ENCODE data around the gene DR1.
A peak's percentile ranks its signal among the peaks of the same experiment; 100 is the strongest.

DR1 gene

DNA sequence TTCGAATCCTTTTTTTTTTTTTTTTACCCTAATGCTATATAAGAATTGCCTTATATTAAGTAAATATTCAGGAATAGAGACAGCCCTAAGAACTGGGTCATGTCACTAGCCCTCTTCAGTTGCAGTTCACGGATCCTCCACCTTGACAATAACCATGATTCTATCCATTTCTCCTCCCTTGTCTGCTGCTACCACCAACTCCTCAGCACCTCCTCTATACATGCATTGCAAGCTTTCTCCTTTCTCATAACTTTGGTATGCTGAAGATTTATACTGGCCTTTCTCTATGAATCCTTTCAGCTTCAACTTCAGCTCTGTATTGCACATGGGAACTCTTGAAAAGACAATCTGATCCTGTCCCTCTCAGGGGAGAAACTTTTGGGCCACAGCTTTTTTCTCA is 14.3 kb upstream of the DR1 start:
- no peaks in the 10 kb centered on the region for H3K79me1 ChIP-seq (ENCODE audit: low read length)
- no peak overlapping the region for H2BK12ac ChIP-seq (ENCODE audit: low read length)
- H2BK120ac ChIP-seq (ENCODE audit: insufficient read depth, low read length, poor library complexity), result no peak overlapping the region
- no peak overlapping the region for H4K8ac ChIP-seq (ENCODE audit: low read depth, low read length)
- no peak overlapping the region for H2BK5ac ChIP-seq (ENCODE audit: low read depth, low read length, poor library complexity)
- H4K12ac ChIP-seq (ENCODE audit: low read depth, low read length), result no peak overlapping the region
- no peak overlapping the region for H2AK5ac ChIP-seq (ENCODE audit: low read length)
- H3K4me1 ChIP-seq (ENCODE audit: control insufficient read depth in 1 of 2, insufficient read depth in 2 of 2, low read length in 2 of 2), result no peaks in the 10 kb centered on the region
- no peak overlapping the region for H3K9ac ChIP-seq (ENCODE audit: low read length)
- no peak overlapping the region for H3K4me3 ChIP-seq (ENCODE audit: low read depth, low read length)
- no peak overlapping the region for H3K4me2 ChIP-seq (ENCODE audit: low read length)
- H3K18ac ChIP-seq (ENCODE audit: low read length), result no peak overlapping the region
- DNase-seq, result peak in 1 of 2 donors; percentile 65
- no CpG with 5 or more reads among the region's 2 CpGs for WGBS (ENCODE audit: extremely low coverage, insufficient coverage, insufficient read length)
- no peak overlapping the region for H2AFZ ChIP-seq (ENCODE audit: insufficient read depth, low read length, poor library complexity)
- H3K9me3 ChIP-seq (ENCODE audit: insufficient read depth, low read depth, low read length), result no peaks in the 10 kb centered on the region
- no peak overlapping the region for H3K23ac ChIP-seq (ENCODE audit: low read length)
- H4K91ac ChIP-seq (ENCODE audit: low read depth, low read length), result no peak overlapping the region
- no peaks in the 10 kb centered on the region for H3K36me3 ChIP-seq (ENCODE audit: control insufficient read depth in 1 of 2, insufficient read depth in 2 of 2, low read length in 2 of 2)
- no peak overlapping the region for H3K27ac ChIP-seq (ENCODE audit: low read depth, low read length)
- no peak overlapping the region for H3K14ac ChIP-seq (ENCODE audit: low read length)
- H3K27me3 ChIP-seq (ENCODE audit: insufficient read depth, low read length), result no peaks in the 10 kb centered on the region
- no peak overlapping the region for H3K4ac ChIP-seq (ENCODE audit: low read depth, low read length)
- H3K79me2 ChIP-seq (ENCODE audit: control insufficient read depth, insufficient read depth, low read length, poor library complexity), result no peaks in the 10 kb centered on the region

DNA sequence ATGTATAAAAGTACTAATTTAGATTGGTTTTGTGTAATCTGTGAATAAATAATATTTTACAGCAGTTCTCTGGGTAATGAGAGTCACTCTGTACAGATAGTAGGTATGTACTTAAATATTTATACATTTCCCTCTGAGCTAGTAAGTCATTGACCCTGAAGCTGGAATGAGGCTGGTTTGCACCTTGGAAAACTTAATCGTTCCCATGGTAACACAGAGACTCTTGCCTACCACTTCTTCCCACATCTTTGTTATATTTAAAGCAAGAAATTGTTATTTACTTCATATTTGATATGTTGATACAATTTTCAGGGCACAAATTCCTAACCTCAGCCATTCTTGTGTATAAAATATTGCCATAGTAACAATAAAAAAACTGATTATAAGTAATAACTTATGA is 13.3 kb upstream of the DR1 start:
- Histone ChIP-seq H3K79me1 (ENCODE audit: low read length) (no peaks in the 10 kb centered on the region), H2AK5ac (ENCODE audit: low read length) (no peak overlapping the region), H2BK120ac (ENCODE audit: insufficient read depth, low read length, poor library complexity) (no peak overlapping the region), H2BK12ac (ENCODE audit: low read length) (no peak overlapping the region), H3K79me2 (ENCODE audit: control insufficient read depth, insufficient read depth, low read length, poor library complexity) (no peaks in the 10 kb centered on the region), H3K4me1 (ENCODE audit: control insufficient read depth in 1 of 2, insufficient read depth in 2 of 2, low read length in 2 of 2) (no peaks in the 10 kb centered on the region), H3K4ac (ENCODE audit: low read depth, low read length) (no peak overlapping the region), H3K9ac (ENCODE audit: low read length) (no peak overlapping the region), H3K36me3 (ENCODE audit: control insufficient read depth in 1 of 2, insufficient read depth in 2 of 2, low read length in 2 of 2) (no peaks in the 10 kb centered on the region), H4K12ac (ENCODE audit: low read depth, low read length) (no peak overlapping the region), H3K27ac (ENCODE audit: low read depth, low read length) (no peak overlapping the region), H3K14ac (ENCODE audit: low read length) (no peak overlapping the region), H3K18ac (ENCODE audit: low read length) (no peak overlapping the region), H3K27me3 (ENCODE audit: insufficient read depth, low read length) (no peaks in the 10 kb centered on the region), H4K91ac (ENCODE audit: low read depth, low read length) (no peak overlapping the region), H2AFZ (ENCODE audit: insufficient read depth, low read length, poor library complexity) (no peak overlapping the region), H3K9me3 (ENCODE audit: insufficient read depth, low read depth, low read length) (no peaks in the 10 kb centered on the region), H3K4me3 (ENCODE audit: low read depth, low read length) (no peak overlapping the region), H3K4me2 (ENCODE audit: low read length) (no peak overlapping the region), H2BK5ac (ENCODE audit: low read depth, low read length, poor library complexity) (no peak overlapping the region), H3K23ac (ENCODE audit: low read length) (no peak overlapping the region), H4K8ac (ENCODE audit: low read depth, low read length) (no peak overlapping the region)
- WGBS (ENCODE audit: extremely low coverage, insufficient coverage, insufficient read length), result no CpG with 5 or more reads among the region's 1 CpG
- no peak for DNase-seq

DNA sequence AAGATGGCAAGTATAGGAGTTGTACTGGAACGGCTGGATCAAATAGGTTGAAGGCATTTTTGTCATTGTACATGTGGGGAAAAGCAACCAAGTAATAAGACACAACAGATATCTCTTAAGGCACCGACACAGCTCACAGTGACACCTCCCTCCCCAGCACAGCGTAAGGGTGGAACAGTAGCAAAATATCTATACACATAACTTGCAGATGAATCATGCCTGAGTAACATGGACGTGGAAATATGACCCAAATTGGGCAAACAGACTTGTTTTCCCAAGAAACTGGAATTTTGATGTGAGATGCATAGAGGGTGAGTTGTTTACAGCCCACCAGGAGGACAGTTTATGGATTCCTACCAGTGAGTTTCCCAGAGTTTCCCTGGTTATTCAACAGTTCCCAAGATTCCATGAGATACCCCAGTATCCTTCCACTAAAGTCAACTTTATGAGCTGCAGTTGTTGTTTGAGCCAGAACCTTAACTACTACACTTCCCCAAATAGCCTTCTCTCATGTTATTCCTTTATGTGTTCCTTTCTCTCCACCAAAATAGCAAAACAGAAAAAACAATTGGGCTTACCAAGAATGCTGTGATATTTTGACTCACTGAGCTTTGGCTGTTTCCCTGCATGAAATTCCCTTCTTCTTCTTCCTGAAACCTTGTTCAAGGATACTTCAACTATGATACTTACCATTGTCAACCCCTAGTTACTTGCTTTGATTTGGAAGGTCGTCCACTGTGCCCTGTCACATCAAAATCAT is 7.1 kb upstream of the DR1 start:
- Histone ChIP-seq H3K4me2 (ENCODE audit: low read length) (no peak overlapping the region), H2BK120ac (ENCODE audit: insufficient read depth, low read length, poor library complexity) (no peak overlapping the region), H3K79me2 (ENCODE audit: control insufficient read depth, insufficient read depth, low read length, poor library complexity) (no peaks in the 10 kb centered on the region), H3K18ac (ENCODE audit: low read length) (no peak overlapping the region), H3K27ac (ENCODE audit: low read depth, low read length) (peak overlapping the region; percentile 29), H3K9ac (ENCODE audit: low read length) (no peak overlapping the region), H3K79me1 (ENCODE audit: low read length) (no peaks in the 10 kb centered on the region), H2AFZ (ENCODE audit: insufficient read depth, low read length, poor library complexity) (no peak overlapping the region), H4K12ac (ENCODE audit: low read depth, low read length) (no peak overlapping the region), H2AK5ac (ENCODE audit: low read length) (no peak overlapping the region), H3K4me3 (ENCODE audit: low read depth, low read length) (no peak overlapping the region), H3K23ac (ENCODE audit: low read length) (no peak overlapping the region), H3K4ac (ENCODE audit: low read depth, low read length) (no peak overlapping the region), H3K27me3 (ENCODE audit: insufficient read depth, low read length) (no peaks in the 10 kb centered on the region), H4K91ac (ENCODE audit: low read depth, low read length) (no peak overlapping the region), H3K4me1 (ENCODE audit: control insufficient read depth in 1 of 2, insufficient read depth in 2 of 2, low read length in 2 of 2) (peaks cover 0 to 4% of the 10 kb centered on the region in 2 experiments), H3K9me3 (ENCODE audit: insufficient read depth, low read depth, low read length) (no peaks in the 10 kb centered on the region), H4K8ac (ENCODE audit: low read depth, low read length) (no peak overlapping the region), H3K14ac (ENCODE audit: low read length) (no peak overlapping the region), H2BK12ac (ENCODE audit: low read length) (no peak overlapping the region), H2BK5ac (ENCODE audit: low read depth, low read length, poor library complexity) (no peak overlapping the region), H3K36me3 (ENCODE audit: control insufficient read depth in 1 of 2, insufficient read depth in 2 of 2, low read length in 2 of 2) (no peaks in the 10 kb centered on the region)
- peak; percentile 79 to 92 for DNase-seq
- WGBS (ENCODE audit: extremely low coverage, insufficient coverage, insufficient read length), result no CpG with 5 or more reads among the region's 5 CpGs

DNA sequence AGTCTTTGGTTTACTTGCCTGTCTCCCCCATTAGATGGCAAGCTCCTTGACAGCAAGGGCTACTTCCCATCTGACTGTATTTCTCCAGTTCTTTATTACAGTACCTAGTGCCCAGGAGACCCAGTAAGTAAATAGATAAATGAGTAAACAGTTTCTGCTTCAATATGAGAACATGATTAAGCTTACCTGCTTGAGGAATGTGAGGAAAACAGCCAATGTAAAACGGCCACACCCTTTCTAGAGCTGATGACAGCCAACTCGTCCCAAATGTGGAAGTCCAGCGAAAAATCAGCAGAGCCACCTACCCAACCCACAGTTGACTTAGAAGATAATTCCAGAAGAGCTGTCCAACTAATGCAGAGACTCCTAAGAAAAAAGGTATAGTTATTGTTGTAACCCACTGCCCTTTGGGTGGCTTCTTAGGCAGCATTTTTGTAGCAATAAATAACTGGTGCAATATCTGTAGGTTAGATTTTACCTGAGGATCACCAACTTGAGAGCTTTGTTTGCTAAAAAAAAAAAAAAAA is 6.5 kb upstream of the DR1 start:
- WGBS (ENCODE audit: extremely low coverage, insufficient coverage, insufficient read length), result no CpG with 5 or more reads among the region's 3 CpGs
- no peak overlapping the region for H3K23ac ChIP-seq (ENCODE audit: low read length)

More for the DNA sequence above, 6.5 kb upstream of the DR1 start:
- Histone ChIP-seq H3K9ac (ENCODE audit: low read length) (no peak overlapping the region), H3K9me3 (ENCODE audit: insufficient read depth, low read depth, low read length) (no peaks in the 10 kb centered on the region), H4K8ac (ENCODE audit: low read depth, low read length) (no peak overlapping the region), H3K36me3 (ENCODE audit: control insufficient read depth in 1 of 2, insufficient read depth in 2 of 2, low read length in 2 of 2) (no peaks in the 10 kb centered on the region), H3K79me2 (ENCODE audit: control insufficient read depth, insufficient read depth, low read length, poor library complexity) (no peaks in the 10 kb centered on the region), H3K27ac (ENCODE audit: low read depth, low read length) (peak overlapping the region; percentile 29), H3K27me3 (ENCODE audit: insufficient read depth, low read length) (no peaks in the 10 kb centered on the region), H2AFZ (ENCODE audit: insufficient read depth, low read length, poor library complexity) (no peak overlapping the region), H3K4ac (ENCODE audit: low read depth, low read length) (no peak overlapping the region), H3K4me1 (ENCODE audit: control insufficient read depth in 1 of 2, insufficient read depth in 2 of 2, low read length in 2 of 2) (peaks cover 0 to 4% of the 10 kb centered on the region in 2 experiments), H4K12ac (ENCODE audit: low read depth, low read length) (no peak overlapping the region), H3K4me2 (ENCODE audit: low read length) (no peak overlapping the region), H2BK12ac (ENCODE audit: low read length) (no peak overlapping the region), H2BK120ac (ENCODE audit: insufficient read depth, low read length, poor library complexity) (no peak overlapping the region), H2BK5ac (ENCODE audit: low read depth, low read length, poor library complexity) (no peak overlapping the region), H4K91ac (ENCODE audit: low read depth, low read length) (no peak overlapping the region), H3K79me1 (ENCODE audit: low read length) (no peaks in the 10 kb centered on the region), H3K4me3 (ENCODE audit: low read depth, low read length) (no peak overlapping the region), H2AK5ac (ENCODE audit: low read length) (no peak overlapping the region), H3K18ac (ENCODE audit: low read length) (no peak overlapping the region), H3K14ac (ENCODE audit: low read length) (no peak overlapping the region)
- DNase-seq, result no peak
